Fibroblast of lung (primary cell): ENCODE measurements around the gene CLEC4E.

Source experiments
- EZH2 ChIP-seq: IDR thresholded peaks from 2 replicates; pipeline ENCODE4 v1.5.1; 2012; ENCODE audit warnings: low read length, control low read depth, mild to moderate bottlenecking; ENCODE audit errors: missing control alignments
- TF ChIP-seq, protein P1 (sequence below), 2 donors: IDR thresholded peaks in 1 of 2; conservative IDR thresholded peaks in 1 of 2; 1 replicate in 1 of 2; 2 replicates in 1 of 2; pipeline ENCODE4 v1.5.1; 2011 to 2012; ENCODE audit warnings: low read length in 2 of 2, control low read depth in 1 of 2, inconsistent platforms in 1 of 2, low read depth in 1 of 2, mild to moderate bottlenecking in 1 of 2

DNA sequence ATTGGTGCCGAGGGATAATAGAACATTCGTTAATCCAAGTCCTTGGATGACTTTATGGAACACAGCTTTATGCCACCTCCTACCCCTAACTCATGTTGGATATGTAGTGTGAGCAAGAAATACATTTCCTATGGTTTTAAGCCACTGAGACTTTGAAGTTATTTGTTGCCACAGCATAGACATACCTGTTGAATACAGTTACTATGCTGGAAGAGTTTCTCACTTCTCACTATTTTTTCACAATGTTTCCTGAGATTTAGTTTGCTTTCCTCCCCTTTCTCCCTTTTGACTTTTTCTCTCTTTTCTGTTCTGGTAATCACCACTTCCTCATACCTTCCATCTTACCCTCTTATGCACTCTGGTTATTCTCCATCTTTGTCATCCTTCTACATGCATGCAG, 7.5 kb upstream of the CLEC4E start:
- TF ChIP-seq, protein P1, sequence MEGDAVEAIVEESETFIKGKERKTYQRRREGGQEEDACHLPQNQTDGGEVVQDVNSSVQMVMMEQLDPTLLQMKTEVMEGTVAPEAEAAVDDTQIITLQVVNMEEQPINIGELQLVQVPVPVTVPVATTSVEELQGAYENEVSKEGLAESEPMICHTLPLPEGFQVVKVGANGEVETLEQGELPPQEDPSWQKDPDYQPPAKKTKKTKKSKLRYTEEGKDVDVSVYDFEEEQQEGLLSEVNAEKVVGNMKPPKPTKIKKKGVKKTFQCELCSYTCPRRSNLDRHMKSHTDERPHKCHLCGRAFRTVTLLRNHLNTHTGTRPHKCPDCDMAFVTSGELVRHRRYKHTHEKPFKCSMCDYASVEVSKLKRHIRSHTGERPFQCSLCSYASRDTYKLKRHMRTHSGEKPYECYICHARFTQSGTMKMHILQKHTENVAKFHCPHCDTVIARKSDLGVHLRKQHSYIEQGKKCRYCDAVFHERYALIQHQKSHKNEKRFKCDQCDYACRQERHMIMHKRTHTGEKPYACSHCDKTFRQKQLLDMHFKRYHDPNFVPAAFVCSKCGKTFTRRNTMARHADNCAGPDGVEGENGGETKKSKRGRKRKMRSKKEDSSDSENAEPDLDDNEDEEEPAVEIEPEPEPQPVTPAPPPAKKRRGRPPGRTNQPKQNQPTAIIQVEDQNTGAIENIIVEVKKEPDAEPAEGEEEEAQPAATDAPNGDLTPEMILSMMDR (conservative IDR thresholded peaks at IDR 0.05 in 1 of 2, IDR thresholded peaks at IDR 0.05 in 1 of 2; ENCODE audit: low read depth in 1 of 2, low read length in 2 of 2): no peak
- no peak for TF ChIP-seq EZH2
